NCI-H2171 treated with DMSO at 0.1 percent for 48 hours (cell line): ENCODE measurements around the gene TRMT10C.
"Not testable (repeated sequence)": the region's sequence is repeated elsewhere in the genome, so short reads cannot be mapped to it uniquely, and the experiment has no call there.

ENCODE experiments used
- DNase-seq: peaks from one replicate; lab custom pipeline; 2025; lab: John Stamatoyannopoulos, UW

TRMT10C gene

DNA sequence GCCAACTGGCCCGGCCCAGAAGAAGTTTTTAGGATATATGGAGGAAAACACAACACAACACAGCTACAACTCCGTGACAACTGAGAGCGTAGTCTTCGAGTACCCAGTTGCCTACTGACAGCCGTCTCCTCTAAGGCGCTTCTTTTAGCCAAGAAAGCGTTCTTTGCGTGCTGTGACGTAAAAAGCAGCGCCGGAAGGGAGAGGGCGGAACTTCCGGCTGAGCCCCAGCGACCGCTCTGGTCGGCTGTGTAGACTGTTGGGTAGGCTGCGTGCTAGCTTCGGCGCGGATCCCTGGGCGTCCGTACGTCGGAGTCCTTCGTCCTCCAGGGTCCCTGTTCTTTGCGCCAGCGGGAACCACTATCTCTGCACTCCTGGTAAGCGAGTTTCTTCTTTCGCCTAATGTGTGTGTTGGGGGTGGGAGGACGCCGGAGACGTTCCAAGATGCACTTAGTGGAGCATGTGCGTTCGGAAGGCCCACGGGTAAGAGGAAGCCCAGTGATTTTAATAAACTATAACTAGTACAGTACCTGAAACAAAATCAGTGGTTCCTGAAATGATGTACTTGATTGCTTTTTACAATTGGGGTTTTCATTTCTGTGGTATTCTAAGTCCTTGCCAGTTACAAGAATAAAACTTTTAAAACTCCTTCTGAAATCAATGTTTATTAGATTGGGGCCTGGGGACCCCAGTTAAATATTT, at the start of gene TRMT10C:
TSS of gene TRMT10C (plus strand) at position 239 of the 699 bp plus-strand sequence. CDS start 2,914 bp downstream, outside the sequence.
- DNase-seq, result peak; percentile 96

DNA sequence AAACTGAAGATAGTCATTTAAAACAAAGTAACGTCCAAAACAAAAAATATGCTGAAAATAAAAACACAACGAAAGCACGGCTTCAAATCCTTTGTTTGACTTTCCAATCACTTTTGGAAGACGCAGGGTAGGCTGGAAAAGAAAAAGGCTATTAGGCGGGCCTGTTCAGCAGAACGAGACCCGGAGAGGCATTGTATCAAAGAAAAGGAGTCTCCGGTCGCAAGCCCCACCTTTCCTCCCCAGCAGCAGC, 49.3 kb upstream of the TRMT10C start:
- DNase-seq, result no peak

DNA sequence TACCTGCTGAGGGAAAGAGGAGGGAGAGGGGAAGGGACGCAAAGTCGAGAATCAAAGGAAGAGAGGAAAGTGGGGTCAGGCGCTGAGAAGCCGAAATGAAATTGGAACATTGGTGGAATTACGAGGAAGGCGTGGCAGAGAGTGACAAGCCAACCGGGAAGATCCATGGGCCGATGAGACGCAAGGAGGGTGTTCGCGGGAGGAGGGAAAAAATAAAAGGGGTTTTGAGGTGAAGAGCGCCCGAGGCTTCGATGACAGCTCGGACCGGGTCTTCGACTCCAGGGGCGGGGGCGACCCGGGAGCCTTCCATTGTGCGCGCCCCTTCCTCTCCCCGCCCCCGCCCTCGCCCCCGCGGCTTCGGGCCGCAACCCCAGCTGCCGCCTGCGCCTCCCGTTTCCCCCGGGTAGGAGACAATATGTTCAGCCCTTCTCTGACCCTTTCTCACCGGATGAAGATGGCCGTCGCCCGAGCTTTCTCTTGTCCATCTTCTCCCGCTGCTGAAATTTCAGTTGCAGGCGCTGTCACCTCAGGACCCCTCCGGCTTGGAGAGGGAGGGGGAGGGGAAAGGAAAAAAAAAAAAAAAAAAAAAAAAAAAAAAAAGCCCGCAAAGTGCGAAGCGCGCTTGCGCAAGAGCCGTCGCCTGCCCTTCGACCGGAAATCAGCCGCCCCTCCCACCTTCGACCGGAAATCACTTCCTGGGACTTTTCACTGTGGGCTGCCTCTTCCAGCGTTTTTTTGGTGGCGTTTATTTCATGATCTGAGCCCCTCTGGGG, 48.8 kb upstream of the TRMT10C start, which contains the start of gene SENP7:
TSS of gene SENP7 (minus strand) at position 567 of the 773 bp plus-strand sequence. CDS start at position 485, 82 bp downstream.
- peak; percentile 96 for DNase-seq

DNA sequence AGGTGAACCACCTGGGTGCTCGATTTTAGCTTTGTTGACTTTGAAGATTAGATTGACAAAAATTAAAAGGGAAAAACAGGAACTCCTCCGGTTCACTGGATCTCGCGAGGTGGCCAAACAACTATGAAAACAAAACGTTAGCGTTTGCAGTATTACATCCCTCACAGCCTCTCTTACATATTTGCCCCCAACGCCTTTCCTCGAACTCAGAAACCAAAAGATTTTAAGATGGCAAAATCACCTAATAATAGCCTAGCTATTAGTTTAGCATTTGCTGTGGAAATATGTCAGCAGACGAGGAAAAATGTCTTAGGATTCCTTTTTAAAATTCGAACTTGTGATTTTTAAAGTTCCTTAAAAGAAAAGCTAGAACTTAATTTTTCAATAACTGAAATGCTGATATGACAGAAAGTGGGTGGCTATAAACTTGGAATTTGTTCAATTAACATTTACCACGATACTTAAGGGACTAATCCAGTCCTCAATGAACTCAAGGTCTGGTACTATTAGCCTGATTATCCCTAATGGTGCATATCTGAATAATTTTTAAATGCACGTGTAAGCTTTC, 48.2 kb upstream of the TRMT10C start:
- DNase-seq, result no peak

DNA sequence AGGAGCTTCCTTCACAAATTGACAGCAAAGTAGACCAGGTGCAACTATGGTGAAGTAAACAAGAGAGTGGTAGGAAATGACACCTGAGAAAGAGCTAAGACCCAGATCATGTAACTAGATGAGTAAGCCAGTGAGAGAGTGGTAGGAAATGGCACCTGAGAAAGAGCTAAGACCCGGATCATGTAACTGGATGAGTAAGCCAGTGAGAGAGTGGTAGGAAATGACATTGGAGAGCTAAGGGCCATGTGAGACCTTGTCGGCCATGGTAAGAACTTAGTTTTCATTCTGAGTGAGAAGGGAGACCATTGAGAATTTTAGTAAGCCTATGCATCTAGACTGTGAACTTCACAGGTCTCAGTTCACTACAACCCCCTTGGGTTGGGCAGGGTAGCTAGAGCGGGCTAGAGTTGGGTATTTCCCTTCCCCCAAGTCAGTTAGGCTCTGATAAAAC, 43.2 kb upstream of the TRMT10C start:
- DNase-seq, result peak; percentile 56

DNA sequence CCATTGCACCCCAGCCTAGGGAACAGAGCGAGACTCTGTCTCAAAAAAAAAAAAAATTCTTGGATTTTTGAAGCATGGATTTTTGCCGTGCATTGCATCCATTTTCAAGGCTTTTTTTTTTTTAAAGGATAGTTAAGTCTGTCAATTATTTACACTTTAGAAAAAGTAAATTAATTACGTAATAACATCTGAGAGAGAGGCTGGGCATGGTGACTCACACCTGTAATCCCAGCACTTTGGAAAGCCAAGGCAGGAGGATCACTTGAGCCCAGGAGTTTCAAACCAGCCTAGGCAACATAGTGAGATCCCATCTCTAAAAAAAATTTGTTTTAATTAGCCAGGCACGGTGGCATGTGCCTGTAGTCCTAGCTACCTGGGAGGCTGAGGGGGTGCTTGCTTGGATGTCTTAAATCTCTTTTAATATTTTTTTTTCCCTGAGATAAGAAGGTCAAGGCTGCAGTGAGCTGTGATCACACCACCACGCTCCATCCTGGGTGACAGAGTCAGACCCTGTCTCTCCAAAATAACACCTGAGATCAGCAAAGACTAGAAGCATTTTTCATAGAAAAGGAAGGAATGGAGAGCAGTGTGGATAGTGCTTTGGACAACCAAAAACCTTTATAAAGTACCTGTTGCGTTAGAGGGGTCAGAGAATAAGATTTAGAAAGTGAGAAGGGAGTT, 41.8 kb upstream of the TRMT10C start:
- DNase-seq, result no peak

DNA sequence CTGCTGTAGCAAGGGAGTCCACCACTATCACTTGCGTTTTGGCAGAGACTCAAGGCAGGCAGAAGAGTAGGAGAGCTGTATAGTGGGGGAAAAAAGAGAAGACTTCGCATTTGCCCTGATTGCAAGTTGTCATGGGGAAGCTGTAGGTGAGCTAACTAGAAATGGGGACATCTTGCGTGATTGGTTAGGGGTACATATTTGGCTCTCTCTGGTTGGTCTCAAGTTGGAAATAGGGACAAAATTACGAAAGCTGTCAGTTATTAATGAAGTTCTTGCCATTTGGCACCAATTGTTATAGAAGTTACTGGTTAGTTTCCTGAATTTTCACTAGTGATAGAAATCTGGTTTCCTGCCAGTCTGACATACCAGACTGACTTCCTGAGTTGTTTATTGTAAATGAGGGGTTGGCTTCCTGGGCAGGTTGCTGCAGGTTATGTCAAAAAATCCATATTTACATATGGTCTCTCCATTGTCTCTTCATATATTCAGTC, 40.4 kb upstream of the TRMT10C start:
- DNase-seq, result no peak

DNA sequence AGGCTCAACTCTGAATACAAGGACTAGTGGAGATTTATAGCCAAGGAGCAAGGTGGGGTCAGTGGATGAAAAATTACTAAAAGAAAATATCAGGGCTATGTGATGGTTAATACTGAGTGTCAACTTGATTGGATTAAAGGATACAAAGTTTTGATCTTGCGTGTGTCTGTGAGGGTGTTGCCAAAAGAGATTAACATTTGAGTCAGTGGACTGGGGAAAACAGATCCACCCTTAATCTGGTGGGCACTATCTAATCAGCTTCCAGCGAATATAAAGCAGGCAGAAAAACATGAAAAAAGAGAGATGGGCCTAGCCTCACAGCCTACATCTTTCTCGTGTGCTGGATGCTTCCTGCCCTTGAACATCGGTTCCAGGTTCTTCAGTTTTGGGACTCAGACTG, 34.2 kb upstream of the TRMT10C start:
- no peak for DNase-seq

DNA sequence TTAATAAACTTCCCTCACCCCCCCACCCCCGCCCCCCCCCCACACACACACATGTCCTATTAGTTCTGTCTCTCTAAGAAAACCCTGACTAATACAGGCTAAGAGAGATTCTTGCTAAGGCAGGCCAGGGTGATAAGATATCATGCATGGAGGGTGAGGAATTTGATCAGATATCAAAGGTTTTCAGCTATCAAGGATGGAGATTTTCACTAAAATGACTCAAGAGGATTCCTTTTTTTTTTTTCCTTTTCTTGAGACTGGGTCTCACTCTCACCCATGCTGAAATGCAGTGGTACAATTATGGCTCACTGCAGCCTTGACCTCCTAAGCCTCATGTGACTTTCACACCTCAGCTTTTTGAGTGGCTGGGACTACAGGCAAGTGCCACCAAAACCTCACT, 33.8 kb upstream of the TRMT10C start:
- DNase-seq, result no peak

DNA sequence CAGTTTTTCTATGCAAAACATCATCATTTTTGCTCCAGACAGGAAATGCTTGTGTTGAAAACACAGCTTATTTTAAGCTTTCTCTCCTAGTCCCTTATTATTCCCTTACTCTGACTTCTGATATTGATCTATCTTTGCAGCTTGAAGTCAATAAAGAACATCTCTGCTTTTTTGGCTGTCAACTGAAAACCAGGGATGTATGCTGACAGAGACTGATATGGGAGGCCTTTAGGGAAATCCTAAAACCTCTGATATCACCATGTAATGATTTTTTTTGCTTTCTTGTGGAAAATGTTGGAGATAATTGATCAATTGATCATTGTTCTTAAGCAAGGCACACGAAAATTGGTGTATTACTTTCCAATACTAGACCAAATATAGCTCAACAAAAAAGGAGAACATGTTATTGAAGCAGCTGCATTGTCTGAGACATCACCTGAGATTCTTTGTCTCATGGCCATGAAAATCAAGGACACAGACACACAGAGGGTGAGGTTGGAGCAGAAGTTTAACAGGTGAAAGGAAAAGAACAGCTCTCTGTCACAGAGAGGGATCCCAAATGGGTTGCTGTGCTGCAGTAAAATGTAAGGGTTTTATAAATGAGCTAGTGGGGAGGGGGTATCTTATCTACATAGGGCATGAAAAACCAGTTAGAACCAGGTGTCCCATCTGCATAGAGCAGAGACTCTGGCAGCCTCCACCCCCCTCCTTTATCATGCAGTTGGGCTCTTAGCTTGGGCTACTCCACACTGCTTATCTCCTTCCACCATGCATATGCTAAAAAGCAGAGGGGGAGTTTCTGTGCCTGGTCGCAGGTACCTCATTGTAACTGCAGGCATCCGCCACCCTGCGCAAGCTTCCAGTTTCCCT, 31.6 kb upstream of the TRMT10C start:
- no peak for DNase-seq

DNA sequence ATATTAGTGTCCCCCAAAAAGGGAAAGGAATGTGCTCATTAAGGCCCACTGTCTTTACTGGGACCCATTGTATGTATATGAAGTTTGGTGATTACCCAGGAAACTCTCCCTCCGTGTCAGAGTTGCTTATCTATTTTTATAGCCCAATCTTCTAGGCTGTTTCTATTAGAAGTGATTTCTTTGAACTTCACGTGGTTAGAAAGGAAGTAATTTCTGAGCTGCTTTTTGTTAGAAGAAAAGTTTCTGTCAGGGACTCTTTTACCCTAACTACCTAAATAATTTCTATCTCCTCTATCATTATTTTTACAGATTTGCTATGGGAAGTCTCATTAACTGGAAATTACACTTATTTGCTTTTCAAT, 31.0 kb upstream of the TRMT10C start:
- no peak for DNase-seq

DNA sequence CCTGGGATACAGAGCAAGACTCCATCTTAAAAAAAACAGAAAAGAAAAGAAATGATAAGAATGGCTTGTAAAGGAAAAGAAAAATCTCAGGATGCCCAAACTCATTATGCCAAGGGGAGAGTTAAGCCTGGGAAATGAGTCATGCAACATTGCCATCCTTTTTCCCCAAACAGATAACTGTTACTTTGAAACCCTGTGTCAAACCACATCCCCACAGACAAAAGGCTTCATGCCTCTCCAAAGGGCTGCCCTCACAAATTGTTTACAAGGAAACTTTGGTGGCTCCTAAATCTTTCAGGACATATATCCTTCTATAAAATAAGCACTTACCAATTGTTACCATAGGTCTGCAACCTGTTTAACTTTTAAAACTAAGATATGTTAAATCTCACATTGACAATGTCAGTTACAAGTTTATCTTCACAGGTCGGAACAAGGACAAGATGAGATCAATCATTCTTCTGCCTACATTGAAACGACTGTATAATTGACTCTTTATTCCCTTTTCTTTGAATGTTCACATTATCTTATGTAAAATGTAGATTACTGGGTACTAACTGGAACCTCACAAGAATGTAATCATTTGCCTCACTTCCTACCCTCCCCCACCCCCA, 30.1 kb upstream of the TRMT10C start:
- DNase-seq, result no peak

DNA sequence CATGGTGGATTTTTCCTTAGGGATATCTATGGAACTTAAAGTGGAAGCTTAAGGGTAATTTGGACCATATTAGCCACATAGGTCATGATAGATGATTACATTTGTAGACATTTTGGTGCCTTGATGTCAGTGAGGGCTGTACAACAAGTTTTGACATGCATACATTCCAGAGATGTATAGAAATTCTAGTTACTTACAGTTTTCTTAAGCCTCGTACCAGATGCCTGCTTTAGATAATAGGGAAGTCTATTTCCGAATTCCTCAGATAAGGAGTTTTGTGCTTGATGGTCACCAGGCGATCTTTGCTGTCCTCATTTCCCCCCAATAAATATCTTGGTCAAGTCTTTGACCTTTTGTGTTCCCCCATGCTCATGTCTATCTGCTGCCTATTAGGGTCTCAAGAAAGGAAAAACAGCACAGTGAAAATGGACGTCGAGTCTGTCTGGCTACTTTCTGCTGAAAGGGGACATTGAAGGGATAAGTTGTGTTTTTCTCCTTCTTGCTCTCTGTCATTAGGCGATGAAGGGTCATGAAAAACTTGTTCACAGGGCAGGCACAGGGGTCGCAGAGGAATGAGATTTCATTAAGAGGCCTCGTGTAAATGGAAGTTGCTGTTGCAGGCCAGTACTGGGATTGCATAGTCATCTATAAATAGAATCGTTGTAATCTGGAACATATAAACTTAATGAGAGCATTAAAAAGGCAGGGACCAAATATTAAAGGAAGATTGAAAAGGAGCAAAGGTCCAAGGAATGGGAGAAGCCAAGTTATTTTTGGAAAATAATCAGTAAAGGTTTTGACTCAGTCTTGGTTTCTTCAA, 28.7 kb upstream of the TRMT10C start:
- DNase-seq, result no peak

DNA sequence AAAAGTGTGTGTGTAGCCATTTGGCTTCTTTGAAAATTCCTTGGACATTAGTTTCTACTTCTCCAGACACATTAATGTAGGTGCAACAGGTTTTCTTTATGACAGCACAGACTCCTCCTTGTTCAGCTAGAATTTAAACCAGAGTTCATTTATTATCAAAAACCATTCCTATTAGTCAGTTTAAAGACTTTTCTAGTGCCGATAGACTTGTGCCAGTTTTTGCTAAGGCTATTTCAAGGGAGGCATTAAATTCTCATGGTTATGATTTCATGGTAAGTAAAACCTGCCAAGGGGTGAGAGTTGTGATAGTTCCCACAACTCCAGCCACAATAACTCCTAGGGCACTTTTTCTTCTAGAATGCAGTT, 28.1 kb upstream of the TRMT10C start:
- DNase-seq, result no peak

DNA sequence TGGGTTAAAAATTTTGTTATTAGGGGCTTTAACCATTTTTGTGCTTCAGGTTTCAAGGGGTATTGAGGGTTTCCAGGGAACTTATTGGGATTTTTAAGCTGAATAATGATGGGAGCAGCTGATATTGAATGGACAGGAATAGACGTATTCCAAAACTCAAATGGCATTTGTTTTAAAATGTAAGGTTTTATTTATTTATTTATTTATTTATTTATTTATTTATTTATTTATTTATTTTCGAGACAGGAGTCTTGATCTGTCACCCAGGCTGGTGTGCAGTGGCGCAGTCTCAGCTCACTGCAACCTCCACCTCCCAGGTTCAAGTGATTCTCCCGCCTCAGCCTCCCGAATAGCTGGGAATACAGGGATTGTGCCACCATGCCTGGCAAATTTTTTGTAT, 26.4 kb upstream of the TRMT10C start:
- no peak for DNase-seq

DNA sequence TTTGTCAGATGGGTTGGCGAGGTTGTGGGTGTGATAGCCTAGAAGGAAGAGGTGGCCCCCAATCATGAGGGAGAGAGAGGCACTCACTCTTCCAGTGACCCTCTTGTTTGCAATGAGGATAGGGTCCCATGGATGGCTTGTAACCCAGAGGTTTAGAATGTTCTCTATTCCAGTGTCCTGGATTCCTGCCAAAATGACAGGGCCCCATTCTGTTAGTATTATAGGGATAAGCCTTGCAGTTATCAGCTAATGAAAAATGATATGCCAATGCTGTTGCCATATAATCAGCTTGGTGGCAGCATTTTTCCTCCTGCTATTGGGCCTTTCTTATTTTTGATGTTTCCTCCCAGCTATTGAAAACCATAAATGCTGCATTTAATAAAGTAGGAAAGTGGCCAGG, 25.4 kb upstream of the TRMT10C start:
- no peak for DNase-seq

DNA sequence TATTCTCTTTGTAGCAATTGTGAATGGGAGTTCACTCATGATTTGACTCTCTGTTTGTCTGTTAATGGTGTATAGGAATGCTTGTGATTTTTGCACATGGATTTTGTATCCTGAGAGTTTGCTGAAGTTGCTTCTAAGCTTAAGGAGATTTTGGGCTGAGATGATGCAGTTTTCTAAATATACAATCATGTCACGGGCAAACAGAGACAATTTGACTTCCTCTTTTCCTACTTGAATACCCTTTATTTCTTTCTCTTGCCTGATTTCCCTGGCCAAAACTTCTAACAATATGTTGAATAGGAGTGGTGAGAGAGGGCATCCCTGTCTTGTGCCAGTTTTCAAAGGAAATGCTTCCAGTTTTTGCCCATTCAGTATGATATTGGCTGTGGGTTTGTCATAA, 24.7 kb upstream of the TRMT10C start:
- not testable (repeated sequence) for DNase-seq

DNA sequence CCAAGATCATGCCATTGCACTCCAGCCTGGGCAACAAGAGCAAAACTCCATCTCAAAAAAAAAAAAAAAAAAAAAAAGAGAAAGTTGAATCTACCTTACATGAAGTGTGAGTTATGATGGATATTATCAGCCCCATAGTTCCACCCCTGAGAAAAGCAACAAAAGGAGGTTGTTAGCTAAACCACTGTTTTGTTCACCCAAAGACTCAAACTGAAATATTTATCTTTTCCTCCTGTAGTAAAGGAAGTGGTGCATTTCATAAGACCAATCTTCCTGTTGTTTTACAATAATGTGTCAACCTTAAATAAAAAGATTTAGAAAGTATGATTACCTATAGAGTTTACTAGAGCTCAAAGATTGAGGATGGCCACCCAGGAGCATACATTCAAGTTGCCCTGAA, 18.7 kb upstream of the TRMT10C start:
- no peak for DNase-seq

DNA sequence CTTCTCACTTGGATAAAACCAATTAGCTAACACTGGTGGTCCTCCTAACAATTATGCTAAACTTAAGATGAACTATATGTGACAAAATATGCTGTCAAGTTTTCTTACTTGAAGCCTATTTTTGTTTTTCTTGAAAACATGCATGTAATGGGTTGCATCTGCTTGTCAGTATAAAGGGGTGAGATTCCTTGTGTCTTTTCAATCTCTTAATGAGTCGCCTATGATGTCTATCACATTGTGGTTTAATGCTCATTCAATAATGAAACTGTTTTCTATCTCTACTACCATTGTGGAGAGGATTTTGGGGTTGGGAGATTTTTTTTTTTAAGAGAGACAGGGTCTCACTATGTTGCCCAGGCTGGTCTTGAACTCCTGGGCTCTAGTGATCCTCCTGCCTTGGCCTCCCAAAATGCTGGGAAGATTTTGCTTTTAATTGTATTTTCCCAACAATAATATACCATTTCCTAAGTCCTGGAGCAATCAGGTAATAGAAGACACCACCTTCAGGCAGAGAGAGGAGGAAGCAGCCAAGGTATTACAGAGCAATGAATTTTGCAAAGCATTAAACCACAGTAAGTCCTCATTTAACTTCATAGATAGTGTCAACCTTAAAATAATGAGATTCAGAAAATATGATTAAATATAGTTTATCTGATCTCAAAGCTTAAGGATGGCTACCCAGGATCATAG, 17.4 kb upstream of the TRMT10C start:
- DNase-seq, result no peak
